Dedifferentiated amniotic fluid mesenchymal stem cell (primary cell): ENCODE data around the gene SPRYD3.

Experiments
- DNase-seq: peaks from one replicate; pipeline ENCODE4 v3.0.0-alpha.2; 2016; ENCODE audit errors: extremely low spot score

Gene SPRYD3

DNA sequence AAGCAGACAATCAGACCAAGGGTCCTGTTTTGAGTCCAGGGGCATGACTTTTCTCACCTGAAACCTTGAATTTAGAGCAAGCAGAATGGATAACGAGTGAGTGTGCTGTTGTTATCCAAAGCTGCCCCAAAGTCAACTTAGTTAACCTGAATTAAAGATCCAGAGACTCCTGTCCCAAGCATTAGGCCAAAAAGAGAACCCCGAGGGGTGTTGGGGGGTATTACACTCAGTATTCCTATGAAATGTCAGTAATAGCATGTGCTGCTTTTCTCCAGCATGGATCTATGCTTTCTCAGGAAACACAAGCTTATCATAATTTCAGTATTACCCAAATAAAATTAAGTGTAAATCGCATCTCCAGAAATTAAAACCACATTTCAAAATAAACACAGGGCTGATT is 53.9 kb downstream of the SPRYD3 start:
- DNase-seq = no peak

- no peak for DNase-seq
These were observed 64.5 kb downstream of the SPRYD3 start for GRCh38 chr12:53014709-53015108.
